Liver (tissue), 2 donors: ENCODE data around the gene EGLN2.

Experiments
- CTCF ChIP-seq: fragments of 150-350 bp; IDR thresholded peaks from 2 replicates; pipeline ENCODE4 v1.5.1; 2017; ENCODE audit warnings: improper control_type of control experiment, low read depth, low read length; ENCODE audit not compliant: missing input control
- REST ChIP-seq: IDR thresholded peaks from 2 replicates; pipeline ENCODE4 v1.6.1; 2016; ENCODE audit warnings: antibody characterized with exemption, mild to moderate bottlenecking
- donor health status: healthy.

DNA sequence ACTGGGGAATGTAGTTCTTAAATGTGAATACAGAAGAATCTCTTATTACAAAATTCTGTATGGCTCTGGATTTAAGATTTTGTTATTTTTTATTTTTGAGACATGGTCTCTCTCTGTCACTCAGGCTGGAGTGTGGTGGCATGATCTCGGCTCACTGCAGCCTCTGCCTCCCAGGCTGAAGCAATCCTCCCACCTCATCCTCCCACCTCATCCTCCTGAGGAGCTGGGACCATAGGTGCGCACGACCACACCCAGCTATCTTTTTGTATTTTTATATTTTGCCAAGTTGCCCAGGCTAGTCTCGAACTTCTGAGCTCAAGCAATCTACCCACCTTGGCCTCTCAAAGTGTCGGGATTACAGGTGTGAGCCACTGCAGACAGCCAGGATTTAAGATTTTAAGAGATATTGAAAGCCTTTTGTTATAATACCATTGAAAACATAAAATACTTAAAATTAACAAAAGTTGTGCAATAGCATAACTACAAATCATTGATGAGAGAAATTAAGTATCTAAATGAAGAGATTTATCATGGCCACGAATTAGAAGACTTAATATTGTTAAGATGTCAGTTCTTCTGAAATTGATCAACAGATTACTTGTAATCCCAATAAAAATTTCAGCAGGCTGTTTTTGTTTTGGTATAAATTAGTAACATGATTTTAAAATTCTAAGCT lies 37.9 kb downstream of the EGLN2 start:
- TF ChIP-seq REST (no peak), CTCF (no peak)
